Measurements from ENCODE around the gene PRICKLE2.

The PRICKLE2 gene, protein sequence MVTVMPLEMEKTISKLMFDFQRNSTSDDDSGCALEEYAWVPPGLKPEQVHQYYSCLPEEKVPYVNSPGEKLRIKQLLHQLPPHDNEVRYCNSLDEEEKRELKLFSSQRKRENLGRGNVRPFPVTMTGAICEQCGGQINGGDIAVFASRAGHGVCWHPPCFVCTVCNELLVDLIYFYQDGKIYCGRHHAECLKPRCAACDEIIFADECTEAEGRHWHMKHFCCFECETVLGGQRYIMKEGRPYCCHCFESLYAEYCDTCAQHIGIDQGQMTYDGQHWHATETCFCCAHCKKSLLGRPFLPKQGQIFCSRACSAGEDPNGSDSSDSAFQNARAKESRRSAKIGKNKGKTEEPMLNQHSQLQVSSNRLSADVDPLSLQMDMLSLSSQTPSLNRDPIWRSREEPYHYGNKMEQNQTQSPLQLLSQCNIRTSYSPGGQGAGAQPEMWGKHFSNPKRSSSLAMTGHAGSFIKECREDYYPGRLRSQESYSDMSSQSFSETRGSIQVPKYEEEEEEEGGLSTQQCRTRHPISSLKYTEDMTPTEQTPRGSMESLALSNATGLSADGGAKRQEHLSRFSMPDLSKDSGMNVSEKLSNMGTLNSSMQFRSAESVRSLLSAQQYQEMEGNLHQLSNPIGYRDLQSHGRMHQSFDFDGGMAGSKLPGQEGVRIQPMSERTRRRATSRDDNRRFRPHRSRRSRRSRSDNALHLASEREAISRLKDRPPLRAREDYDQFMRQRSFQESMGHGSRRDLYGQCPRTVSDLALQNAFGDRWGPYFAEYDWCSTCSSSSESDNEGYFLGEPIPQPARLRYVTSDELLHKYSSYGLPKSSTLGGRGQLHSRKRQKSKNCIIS

DNA sequence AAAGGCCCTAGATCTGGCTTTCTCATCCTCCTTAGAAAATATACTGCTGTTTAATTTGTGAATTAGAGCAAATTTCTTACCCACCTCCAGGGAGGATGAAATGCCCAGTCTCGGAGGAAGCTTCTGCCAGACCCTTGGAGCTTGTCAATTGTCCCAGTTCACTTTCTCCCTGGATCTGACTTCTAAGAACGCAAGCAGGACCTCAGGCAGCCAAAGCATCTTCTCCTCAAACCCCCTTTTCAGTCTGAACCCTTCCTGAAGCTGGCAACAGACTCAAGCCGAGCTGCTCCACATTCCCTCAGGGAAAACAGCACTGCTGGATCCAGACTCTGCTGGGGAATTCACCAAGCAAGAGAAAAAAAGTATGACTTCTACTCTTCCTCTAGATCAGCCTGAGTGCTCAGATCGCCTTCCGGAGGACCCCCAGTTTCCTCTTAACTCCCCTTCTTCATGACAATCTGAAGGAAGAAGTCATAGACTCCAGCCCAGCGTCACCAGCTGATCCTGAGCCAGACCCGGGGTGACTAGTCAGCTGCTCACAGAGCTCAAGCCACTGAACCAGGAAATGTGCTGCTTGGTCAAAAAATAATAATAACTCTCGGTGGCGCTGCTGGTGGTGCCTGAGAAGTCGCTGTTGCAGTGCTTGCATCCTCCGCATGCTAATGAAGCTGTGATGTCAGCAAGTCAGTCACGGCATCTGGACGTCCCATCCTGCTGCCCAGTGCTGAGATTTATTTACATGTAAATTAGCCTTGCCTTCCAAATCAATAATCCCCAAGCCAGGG is at the start of gene PRICKLE2:
TSS of gene PRICKLE2 (minus strand) at position 641 of the 785 bp plus-strand sequence. CDS start 26,539 bp downstream, outside the sequence.
- DNase-seq (ENCODE audit: low read depth): no peak

DNA sequence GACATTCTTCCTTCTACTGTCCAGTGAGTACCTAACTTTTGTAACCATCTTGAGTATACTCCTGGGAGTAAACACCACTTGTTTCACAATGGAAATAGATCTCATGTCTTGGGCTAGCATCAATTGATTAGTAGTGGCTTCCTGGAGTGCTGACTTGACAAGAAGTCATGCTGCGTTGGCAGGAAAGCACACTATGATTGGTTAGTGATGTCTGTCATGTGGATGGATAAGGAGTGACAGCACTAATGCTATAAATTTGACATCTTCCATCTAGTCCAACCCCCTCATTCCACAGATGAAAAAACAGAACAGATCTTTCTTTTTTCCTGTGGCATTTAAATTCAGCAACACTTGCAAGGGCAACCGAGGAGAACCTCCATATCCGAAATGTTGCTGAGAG is 47.6 kb upstream of the PRICKLE2 start:
- DNase-seq (ENCODE audit: low read depth): no peak

DNA sequence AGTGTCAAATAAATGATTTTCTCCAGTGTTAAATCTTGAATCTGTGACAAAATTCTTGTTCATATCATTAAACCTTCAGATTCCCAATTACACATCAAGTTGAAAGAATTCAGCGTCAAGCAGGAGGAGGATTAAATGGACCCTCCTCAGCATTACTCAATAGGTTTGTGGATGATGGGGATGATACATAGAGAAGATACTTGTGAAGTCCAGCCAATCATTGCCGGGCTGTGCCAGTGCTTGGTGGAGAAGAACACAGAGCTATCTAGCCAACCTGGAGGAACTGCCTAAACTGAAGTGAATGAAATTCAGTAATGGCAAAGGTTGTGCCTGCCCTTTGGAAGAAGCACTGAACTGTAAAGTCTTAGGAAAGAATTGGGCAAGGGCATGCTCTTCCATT is 47.0 kb upstream of the PRICKLE2 start:
- no peak for DNase-seq (ENCODE audit: low read depth)

DNA sequence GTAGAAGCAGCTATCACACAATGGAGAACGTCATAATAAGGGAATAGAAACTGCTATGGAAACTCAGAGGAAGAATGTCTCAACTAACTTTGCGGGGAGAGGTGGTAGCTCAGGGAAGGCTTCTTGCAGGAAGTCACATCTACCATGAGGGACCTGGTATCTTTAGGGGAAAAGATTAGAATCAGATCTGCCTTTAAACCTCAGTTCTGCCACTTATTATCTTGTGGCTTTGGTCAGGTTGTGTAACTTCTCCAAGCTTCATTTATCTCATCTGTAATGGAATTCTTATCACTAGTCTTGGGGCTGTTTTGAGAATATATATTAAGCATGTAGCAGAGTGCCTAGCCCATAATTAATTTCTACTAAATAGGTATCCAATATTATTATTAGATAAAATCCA is 46.4 kb upstream of the PRICKLE2 start:
- no peak for DNase-seq (ENCODE audit: low read depth)

DNA sequence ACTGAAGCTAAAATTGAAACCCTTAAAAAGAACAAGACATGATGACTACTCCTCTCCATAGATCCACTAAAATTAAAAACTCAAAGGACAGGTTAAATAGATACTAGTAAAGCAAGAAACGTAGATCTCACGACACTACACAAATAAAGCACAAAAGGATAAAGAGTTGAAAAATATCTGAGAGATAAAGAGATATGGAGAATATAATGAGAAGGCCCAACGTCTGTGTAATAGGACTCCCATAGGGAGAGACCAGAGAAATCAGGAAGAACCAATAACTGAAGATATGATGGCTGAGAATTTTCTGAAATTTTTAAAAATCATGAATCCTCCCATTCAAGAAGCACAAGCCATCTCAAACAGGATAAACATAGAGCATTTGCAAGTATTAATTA is 45.6 kb upstream of the PRICKLE2 start:
- DNase-seq (ENCODE audit: low read depth): no peak

DNA sequence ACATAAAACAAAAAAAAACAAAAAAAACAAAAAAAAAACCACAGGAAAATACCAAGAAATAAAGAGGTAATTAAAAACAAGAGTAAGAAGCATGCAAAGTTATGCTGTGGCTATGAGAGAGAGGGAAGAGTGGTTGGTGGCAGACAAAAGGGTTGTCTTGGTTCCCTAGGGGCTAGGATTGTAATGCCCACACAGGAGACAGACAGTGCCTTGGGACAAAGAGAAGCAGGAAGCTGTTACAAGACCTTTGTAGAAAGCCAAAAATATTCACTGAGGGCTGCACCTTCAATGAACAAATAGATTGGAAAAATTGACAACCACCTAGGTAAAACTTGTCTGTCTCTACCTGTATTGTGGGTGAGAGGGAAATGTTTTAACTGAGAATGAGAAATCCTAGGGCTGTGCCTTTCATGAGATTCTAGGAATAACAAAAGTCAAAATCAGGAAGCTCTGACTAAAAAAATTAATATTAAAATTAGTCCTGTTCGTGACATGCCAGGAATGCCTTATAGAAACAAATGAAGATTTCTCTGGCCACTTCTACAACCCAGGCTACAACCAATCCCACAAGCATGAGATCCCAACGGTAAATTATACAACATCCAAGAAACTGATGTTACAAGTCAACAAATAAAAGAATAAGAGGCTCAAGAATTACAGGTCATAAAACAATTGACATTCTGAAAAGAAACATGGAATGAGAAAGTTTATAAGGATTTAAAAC is 45.0 kb upstream of the PRICKLE2 start:
- no peak for DNase-seq (ENCODE audit: low read depth)

DNA sequence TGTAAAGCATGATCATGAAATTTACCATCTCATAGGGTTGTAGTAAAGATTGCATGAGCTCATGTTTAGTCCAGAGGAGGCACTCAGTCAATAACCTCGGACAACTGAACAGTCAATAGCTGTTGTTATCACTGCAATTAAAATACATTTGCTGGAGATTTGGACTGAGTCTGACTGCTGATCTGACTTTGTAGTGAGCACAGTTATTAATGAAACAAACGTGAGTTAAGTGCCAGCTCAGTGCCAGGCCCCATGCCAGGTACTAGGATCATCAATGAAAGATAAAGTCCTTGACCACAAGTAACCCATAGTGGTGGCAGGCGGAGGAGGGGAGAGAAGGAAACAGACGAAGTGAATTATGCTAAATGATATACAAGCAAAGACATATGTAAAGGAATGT is 43.7 kb upstream of the PRICKLE2 start:
- DNase-seq (ENCODE audit: low read depth): no peak

DNA sequence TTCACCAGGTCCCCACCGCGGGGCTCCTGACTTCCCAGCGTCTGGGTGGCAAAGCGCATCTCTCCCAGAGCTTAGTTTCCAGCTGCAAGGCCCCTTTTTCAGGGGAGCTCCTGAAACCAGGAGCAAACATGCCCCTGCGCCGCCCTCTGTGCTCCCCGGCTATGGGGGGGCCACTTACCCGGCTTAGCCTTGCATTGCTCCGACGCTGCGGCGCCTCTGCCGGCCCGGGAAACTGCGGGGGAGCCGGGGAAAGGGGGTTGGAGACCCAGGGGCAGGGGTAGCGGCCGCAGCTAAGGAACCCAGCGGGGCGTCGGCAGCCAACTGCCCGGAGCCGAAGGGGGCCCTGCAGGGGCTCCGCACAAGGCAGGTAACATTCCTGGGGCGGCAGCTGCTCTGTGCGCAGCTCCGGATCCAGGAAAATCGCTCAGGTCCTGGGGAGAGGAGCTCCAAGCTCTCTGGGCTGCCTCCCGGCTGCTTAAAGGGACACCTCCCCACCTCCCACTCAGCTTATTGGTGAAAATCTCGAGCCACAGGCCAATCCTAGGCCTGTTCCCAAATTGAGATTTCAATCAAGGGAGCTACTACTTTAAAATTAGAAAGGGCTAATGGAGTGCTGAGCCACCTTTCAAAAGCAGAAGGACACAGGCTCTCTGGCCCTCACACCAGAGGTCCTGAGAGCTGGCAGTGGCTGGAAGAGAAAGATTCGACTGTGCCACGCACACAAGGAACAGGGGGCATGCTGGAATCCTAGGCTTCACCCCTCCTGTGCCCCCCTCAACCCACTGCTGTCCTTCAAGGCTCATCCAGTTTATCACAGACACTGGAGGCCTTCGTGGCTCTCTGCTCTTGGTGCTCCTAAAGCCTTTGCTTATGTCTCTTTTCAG is 42.7 kb upstream of the PRICKLE2 start:
- no peak for DNase-seq (ENCODE audit: low read depth)

DNA sequence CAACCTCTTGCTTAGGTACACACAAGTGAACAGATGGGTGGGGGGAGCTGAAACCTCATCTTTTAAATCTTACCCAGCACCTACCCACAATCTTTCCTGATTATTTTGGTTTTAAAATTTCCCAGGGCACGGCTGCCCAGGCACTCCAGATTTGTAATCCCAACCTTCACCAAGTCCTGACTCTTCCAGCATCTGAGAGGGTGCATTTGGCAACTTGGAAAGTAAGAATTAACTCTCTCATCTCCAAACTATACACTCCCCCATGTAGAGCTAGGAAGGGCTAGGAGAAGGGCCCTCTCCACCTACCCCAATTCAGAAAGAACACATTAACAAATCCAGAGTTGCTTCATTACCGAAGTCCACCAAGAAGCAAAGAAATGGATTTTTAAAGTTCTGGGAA is 41.7 kb upstream of the PRICKLE2 start:
- no peak for DNase-seq (ENCODE audit: low read depth)

DNA sequence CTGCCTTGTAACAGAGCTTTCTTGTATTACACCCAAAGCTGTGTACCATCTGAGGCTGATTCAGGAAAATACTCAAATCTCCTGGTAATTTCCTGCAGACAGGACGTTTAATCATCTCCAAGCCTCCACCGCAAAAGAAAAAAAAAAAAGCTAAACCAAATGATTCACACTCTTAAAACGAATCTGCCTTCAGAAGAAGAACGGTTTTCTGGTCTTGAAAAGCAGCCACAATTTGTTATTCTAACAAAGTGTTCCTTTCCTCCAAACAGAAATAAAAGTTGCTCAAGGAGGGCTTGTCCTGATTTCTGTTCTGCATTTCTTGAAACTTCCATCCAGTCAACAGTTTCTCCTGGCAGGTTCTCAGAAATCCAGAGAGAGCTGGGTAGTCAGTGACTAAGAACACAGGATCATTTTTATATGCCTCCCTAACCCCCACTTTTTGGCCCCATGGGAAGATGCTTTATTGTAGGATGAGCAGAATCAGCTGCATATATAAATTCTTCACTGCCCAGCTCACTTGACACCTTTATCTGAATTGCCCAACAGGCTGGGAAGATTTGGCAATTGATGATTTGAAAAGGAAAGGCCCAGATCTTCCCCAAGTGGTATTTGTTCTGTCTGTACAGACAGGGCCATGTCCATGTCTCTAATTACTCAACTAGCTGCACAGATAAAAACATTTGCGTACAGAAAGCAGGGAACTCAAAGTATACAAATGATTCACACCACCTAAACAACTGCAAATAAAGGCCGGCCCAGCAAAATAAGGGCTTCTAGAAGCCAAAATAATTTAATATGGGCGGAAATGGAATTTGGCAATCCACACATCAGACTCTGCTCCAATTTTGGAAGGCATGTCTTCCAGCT is 41.0 kb upstream of the PRICKLE2 start:
- no peak for DNase-seq (ENCODE audit: low read depth)

DNA sequence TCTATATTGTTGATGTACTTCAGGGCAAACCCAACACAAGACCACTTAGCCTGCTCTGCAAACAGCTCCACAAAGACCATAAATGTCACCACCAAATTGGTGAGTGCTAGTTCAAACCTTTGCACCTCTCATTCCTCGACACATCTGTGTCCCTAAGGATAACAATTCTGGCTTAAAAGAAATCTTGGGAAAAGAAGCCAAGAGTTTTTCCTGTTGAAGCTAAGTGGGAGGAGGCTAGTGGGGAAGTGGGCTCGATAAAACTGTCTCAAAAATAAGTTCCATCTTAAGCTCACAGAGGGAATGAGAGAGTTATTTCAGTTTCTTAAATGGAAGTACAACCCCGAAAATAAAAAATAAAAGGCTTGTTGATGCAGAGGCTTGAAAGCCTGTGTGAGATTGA is 40.4 kb upstream of the PRICKLE2 start:
- no peak for DNase-seq (ENCODE audit: low read depth)

DNA sequence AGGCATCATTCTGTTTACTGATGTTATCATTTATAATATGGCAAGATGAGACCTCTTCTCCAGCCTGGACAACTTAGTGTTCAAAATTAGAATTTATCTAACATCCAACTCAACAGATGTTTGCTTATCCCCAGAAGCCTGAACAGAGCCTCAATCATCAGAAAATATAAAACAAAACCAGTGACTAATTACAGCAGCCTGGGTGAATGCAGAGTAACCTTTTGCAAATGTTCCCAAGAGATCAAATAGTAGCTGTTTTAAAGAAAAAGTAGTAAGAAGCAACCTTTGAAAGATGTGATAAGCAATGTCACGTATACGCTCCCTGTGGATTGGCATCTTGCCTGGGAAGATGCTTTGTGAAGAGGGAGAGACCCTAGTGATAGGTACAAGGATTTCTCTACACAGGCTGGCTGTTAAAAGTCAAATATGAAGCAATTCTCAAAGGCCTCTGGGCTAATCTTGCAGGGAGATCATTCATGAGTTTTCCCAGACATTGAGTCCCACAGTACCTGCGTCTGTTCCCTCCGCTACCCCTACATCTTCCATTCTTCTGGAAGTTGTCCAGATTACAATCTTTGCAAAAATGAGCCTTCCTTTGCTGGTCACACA is 39.3 kb upstream of the PRICKLE2 start:
- DNase-seq (ENCODE audit: low read depth): no peak

DNA sequence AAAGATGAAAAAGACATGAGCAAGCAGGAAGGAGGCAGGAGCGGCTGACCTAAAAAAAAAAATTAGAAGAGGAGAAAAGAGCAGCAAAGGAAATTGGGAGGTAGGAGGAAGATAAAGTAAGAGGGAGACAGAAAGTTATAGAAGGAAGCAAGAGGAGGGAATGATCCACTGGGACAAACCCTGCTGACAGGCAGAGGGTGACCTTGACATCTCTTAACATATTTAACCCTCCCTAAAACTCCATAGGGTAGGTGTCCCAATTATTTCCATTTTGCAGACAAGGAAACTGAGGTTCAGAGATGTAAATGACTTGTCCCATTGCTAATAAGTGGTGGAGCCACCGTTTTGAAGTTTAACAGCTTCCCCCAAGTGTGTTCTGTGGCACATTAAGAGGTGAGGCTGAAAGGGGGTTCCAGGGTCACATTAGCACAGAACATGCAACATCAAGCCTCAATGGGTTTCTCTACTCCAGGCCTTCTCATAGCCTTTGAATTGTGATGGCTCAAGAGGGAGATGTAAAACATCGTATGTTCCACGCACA is 37.4 kb upstream of the PRICKLE2 start:
- no peak for DNase-seq (ENCODE audit: low read depth)

DNA sequence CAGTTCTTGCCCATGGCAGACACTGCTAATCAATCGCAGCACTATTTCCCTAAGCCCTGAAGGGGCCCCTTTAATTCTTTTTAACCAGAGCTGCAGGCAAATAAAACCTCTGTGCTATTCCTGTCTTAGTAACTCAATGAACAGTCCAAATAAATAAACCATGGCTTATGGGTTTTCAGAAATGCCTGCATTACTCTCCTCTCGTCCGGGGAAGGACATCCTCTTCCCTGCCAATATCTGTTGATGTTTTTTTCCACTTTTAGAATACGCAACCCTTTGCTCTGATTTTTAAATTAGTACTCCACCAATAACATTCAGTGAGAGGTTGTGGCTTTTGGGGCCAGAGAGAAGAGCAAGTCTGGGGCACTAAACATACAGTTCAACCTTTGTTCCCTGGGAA is 35.2 kb upstream of the PRICKLE2 start:
- no peak for DNase-seq (ENCODE audit: low read depth)

DNA sequence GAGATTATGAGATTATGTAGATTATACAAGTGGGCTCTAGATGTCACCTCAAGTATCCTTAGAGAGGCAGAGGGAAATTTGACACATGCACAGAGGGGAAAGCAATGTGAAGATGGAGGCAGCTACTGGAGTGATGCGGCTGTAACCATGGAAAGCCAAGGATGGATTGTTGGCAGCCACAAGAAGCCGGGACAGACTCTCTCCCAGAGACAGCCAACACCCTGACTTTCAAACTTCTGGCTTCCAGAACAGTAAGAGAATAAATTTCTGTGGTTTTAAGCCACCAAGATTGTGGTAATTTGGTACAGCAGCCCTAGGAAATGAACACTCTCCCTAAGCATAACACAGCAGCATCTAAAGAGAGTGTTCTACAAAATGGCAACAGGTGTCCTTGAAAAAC is 34.4 kb upstream of the PRICKLE2 start:
- DNase-seq (ENCODE audit: low read depth): no peak

DNA sequence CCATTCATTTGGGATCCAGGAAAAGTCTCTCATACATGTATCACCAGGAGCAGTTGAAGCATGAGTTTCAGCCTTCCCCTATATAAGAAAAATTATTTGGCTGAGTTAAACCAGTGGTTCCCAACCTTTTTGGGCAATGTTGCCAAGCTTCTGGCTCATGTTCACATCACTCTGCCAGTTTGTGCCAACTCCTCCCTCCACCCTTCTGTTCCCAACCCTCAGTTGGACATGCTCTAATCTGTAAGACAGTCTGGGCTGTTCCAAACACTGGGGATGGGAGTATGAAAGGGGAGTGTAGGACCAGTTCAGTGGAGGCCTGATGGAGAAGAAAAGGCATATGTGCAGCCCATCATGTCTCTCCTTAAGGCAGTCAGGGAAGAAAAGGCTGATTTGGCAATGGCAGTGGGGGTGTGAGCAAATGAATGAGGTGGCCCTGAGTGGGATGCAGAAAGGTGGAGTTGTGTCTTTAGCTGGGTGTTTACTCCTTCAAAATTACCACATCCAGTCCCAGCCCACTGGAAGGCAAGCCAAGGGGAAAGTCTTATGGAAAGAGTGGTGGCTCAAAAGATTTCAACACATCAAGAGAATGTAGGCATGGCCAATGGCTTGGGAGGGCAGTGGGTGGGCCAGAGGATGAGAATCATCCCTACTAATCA is 32.0 kb upstream of the PRICKLE2 start:
- no peak for DNase-seq (ENCODE audit: low read depth)

DNA sequence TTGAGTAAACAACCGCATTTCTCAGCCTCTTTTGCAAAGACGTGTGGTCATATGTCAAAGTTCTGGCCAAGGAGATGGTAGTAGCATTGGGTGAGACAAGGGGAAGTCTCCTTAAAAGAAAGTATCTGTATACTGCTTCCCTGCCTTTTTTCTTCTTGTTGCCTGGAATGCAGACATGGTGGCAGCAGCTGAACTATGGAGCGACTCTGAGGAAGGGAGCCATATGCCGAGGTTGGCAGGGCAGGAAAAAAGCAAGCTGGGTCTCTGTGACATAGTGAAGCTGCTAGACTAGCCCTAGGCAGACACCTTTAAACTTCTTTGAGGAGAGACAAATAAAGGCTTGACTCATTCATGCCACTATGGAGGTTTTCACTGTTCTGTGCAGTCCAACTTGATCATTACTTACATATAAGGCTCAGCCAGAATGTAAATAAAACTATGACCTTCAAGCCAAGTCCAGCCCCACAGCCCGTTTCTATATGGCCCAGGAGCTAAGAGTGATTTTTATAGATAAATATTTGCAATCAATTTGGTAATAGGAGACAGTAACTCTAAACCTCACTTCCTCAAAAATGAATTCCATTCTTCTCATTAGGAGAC is 30.6 kb upstream of the PRICKLE2 start:
- DNase-seq (ENCODE audit: low read depth): no peak

DNA sequence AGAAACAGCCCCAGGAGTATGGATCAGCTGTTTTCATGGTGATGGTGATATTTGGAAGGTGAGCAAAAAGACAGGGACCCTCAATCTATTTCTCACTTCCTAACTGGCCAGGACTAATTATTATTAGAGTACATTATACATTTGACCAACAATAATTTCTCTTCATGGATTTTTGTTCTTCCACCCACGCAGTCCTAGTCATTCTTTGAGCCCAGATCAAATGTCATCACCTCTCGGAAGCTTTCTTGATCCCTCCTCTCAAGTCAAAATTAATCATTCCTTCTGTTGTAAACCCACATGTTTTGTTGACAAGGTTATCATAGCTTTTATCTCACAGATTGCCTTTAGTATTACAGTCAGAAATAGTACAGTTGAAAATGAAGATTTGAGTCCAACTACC is 29.2 kb upstream of the PRICKLE2 start:
- DNase-seq (ENCODE audit: low read depth): no peak
